PC-3 (cell line): ENCODE data around the gene ZNF574.

Experiments
- EZH2 ChIP-seq: fragments of 300-600 bp; sonication (generic); IDR thresholded peaks from one replicate; pipeline ENCODE4 v1.6.1; 2017; ENCODE audit warnings: antibody characterized with exemption, mild to moderate bottlenecking, low read length; ENCODE audit not compliant: unreplicated experiment
- TF ChIP-seq, protein P1 (sequence below): fragments of 300-600 bp; sonication (generic); conservative IDR thresholded peaks from 2 replicates; pipeline ENCODE4 v1.5.1; 2017; ENCODE audit warnings: antibody characterized with exemption, low read depth, mild to moderate bottlenecking, low read length

DNA sequence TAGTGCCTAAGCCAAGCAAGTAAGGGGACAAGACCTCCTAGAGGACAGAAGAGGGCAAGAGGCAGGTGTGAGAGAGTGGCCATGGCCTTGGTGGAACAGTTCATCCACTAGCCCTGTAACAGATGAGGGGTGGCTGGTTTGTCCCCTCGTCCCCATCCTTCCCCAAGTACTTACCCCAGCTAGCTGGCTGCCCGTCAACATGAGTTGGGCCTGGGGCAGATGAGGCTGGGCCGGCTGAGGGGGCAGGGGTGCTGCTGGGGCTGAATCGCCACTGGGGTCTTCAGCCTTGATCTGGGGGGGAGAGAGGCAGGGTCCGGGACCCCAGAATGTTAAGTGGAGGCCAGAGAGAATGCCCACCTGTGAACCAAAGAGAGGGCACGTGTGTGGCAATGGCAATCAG lies 41.1 kb downstream of the ZNF574 start:
- TF ChIP-seq EZH2: no peak
- TF ChIP-seq, protein P1, sequence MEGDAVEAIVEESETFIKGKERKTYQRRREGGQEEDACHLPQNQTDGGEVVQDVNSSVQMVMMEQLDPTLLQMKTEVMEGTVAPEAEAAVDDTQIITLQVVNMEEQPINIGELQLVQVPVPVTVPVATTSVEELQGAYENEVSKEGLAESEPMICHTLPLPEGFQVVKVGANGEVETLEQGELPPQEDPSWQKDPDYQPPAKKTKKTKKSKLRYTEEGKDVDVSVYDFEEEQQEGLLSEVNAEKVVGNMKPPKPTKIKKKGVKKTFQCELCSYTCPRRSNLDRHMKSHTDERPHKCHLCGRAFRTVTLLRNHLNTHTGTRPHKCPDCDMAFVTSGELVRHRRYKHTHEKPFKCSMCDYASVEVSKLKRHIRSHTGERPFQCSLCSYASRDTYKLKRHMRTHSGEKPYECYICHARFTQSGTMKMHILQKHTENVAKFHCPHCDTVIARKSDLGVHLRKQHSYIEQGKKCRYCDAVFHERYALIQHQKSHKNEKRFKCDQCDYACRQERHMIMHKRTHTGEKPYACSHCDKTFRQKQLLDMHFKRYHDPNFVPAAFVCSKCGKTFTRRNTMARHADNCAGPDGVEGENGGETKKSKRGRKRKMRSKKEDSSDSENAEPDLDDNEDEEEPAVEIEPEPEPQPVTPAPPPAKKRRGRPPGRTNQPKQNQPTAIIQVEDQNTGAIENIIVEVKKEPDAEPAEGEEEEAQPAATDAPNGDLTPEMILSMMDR: no peak
